HCT116 (cell line): ENCODE measurements around the gene ADM2.

Experiments
- CTCF ChIP-seq, 3 experiments: fragments of 200-600 bp in 1 of 3; sonication (generic) in 1 of 3; IDR thresholded peaks in 2 of 3; conservative IDR thresholded peaks in 1 of 3; 2 replicates each; pipeline ENCODE4 v1.5.1; 2012 to 2017; ENCODE audit warnings: low read depth in 2 of 3, low read length in 2 of 3, antibody characterized with exemption in 1 of 3, borderline replicate concordance in 1 of 3, control low read depth in 1 of 3, mild to moderate bottlenecking in 1 of 3, mixed read lengths in 1 of 3, mixed run types in 1 of 3, moderate library complexity in 1 of 3; ENCODE audit not compliant: insufficient read depth in 1 of 3
- ELF1 ChIP-seq: IDR thresholded peaks from 2 replicates; pipeline ENCODE4 v1.6.1; 2012; ENCODE audit warnings: low read depth, borderline replicate concordance
- EZH2 ChIP-seq: fragments of 200-600 bp; sonication (generic); IDR thresholded peaks from 2 replicates; pipeline ENCODE4 v1.6.1; 2017; ENCODE audit warnings: antibody characterized with exemption, mixed run types
- EZH2phosphoT487 ChIP-seq: fragments of 200-600 bp; IDR thresholded peaks from 2 replicates; pipeline ENCODE4 v1.6.1; 2018; ENCODE audit warnings: antibody characterized with exemption, borderline replicate concordance
- FOSL1 ChIP-seq: IDR thresholded peaks from 2 replicates; pipeline ENCODE4 v1.6.1; 2012; ENCODE audit warnings: low read depth
- SRF ChIP-seq: IDR thresholded peaks from 2 replicates; pipeline ENCODE4 v1.6.1; 2012; ENCODE audit warnings: low read depth
- YY1 ChIP-seq: IDR thresholded peaks from 2 replicates; pipeline ENCODE4 v1.6.1; 2011; ENCODE audit warnings: low read length, low read depth, moderate library complexity, mild to moderate bottlenecking; ENCODE audit not compliant: insufficient replicate concordance; ENCODE audit errors: extremely low read depth
- ZNF274 ChIP-seq: fragments of 200-500 bp; sonication (Bioruptor generic); IDR thresholded peaks from 2 replicates; pipeline ENCODE4 v1.6.1; 2014; ENCODE audit warnings: mild to moderate bottlenecking, low read depth, low read length, inconsistent platforms
- TF ChIP-seq, protein P1 (sequence below): IDR thresholded peaks from 2 replicates; pipeline ENCODE4 v1.6.1; 2012; ENCODE audit warnings: low read depth

GRCh38 chr22:50471197-50471847 is 10.0 kb upstream of the ADM2 start:
- TF ChIP-seq CTCF (IDR thresholded peaks at IDR 0.05 in 2 of 3, conservative IDR thresholded peaks at IDR 0.05 in 1 of 3; ENCODE audit: borderline replicate concordance in 1 of 3, insufficient read depth in 1 of 3, low read depth in 2 of 3, low read length in 2 of 3) (no peak), ZNF274 (no peak), EZH2phosphoT487 (no peak), YY1 (no peak), EZH2 (no peak), ELF1 (no peak), FOSL1 (no peak), SRF (no peak)
- TF ChIP-seq, protein P1, sequence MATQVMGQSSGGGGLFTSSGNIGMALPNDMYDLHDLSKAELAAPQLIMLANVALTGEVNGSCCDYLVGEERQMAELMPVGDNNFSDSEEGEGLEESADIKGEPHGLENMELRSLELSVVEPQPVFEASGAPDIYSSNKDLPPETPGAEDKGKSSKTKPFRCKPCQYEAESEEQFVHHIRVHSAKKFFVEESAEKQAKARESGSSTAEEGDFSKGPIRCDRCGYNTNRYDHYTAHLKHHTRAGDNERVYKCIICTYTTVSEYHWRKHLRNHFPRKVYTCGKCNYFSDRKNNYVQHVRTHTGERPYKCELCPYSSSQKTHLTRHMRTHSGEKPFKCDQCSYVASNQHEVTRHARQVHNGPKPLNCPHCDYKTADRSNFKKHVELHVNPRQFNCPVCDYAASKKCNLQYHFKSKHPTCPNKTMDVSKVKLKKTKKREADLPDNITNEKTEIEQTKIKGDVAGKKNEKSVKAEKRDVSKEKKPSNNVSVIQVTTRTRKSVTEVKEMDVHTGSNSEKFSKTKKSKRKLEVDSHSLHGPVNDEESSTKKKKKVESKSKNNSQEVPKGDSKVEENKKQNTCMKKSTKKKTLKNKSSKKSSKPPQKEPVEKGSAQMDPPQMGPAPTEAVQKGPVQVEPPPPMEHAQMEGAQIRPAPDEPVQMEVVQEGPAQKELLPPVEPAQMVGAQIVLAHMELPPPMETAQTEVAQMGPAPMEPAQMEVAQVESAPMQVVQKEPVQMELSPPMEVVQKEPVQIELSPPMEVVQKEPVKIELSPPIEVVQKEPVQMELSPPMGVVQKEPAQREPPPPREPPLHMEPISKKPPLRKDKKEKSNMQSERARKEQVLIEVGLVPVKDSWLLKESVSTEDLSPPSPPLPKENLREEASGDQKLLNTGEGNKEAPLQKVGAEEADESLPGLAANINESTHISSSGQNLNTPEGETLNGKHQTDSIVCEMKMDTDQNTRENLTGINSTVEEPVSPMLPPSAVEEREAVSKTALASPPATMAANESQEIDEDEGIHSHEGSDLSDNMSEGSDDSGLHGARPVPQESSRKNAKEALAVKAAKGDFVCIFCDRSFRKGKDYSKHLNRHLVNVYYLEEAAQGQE: no peak
